Measurements from ENCODE around the gene TMEM62. TPM values are rescaled to one million over a fixed set of nuclear protein-coding genes. Genes with fewer than 3 reads are reported as not detected.

The TMEM62 gene
- total and polyA plus RNA-seq, 2 experiments from 2014 or later: 8.6 to 9.1 TPM

DNA sequence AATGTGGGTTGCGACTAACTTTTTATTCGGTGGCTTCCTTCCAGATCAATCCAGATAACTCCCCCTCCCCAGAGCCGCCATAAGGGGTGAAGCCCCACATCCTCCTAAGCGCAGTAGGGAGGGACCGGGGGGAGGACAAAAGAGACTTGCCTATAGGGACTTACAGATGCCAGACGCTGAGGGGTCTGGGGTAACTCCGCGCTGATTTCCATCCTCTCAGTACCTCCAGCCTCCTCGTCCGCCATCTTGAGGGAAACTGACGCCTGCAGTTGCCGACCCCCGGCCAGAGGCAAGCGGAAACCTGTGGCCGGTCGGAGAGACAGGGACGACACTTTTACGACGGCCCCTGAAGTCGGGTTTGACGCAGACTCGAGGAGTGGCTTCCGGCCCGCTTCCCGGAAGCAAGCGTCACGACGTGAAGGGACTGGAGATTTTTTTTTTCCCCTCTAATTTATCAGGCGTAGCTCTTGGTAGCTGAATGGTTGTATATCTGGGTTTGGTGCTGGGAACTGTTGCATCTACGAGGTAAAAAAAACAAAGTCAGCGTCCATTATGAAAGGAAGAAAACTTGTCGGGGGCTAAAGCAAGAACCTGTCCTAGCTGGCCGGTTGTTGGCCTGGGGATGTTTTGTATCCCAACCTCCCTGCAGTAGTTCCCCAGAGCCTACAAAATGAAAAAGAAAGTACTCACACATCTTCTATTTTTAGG lies 27.5 kb upstream of the TMEM62 start, which contains the start of gene UBR1:
Gene UBR1 (minus strand): TSS at position 261 of the 708 bp plus-strand sequence. CDS start 16 bp downstream, at position 245.
- TF ChIP-seq, protein P1, sequence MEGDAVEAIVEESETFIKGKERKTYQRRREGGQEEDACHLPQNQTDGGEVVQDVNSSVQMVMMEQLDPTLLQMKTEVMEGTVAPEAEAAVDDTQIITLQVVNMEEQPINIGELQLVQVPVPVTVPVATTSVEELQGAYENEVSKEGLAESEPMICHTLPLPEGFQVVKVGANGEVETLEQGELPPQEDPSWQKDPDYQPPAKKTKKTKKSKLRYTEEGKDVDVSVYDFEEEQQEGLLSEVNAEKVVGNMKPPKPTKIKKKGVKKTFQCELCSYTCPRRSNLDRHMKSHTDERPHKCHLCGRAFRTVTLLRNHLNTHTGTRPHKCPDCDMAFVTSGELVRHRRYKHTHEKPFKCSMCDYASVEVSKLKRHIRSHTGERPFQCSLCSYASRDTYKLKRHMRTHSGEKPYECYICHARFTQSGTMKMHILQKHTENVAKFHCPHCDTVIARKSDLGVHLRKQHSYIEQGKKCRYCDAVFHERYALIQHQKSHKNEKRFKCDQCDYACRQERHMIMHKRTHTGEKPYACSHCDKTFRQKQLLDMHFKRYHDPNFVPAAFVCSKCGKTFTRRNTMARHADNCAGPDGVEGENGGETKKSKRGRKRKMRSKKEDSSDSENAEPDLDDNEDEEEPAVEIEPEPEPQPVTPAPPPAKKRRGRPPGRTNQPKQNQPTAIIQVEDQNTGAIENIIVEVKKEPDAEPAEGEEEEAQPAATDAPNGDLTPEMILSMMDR (IDR thresholded peaks at IDR 0.05; ENCODE audit: low read depth, low read length): no peak
- Histone ChIP-seq H3K4me1 (ENCODE audit: low read depth) (peaks cover 13% of the 10 kb centered on the region), H3K9me3 (ENCODE audit: low read depth) (no peaks in the 10 kb centered on the region), H3K4me3 (peak within 1 kb of the TSS; percentile 75), H3K27me3 (peaks cover 25% of the 10 kb centered on the region), H3K27ac (peak within 1 kb of the TSS; percentile 70), H3K36me3 (no peaks in the 10 kb centered on the region)
- DNase-seq (ENCODE audit: low read depth in 1 of 2, low spot score in 1 of 2): peak; percentile 95 to 96

DNA sequence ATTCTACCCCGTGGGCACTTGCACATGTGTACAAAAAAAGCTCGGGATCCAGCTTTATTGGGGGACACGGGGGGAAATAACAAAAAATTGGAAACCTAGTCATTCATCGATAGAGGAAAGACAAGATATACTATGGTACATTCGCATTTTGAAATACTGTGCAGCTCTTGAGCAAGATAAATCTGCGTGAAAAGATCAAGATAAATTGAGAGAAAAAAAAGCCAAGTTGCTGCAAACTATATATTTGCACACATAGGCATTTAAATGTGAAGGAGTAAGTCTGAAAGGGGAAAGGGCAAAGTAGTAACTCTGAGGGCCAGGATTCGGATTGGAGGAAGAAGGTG lies 26.9 kb upstream of the TMEM62 start:
- H3K27ac ChIP-seq: peak overlapping the region; percentile 70
- DNase-seq (ENCODE audit: low read depth in 1 of 2, low spot score in 1 of 2): no peak
- peaks cover 13% of the 10 kb centered on the region for H3K4me1 ChIP-seq (ENCODE audit: low read depth)
- TF ChIP-seq, protein P1 (IDR thresholded peaks at IDR 0.05; ENCODE audit: low read depth, low read length): no peak
- H3K27me3 ChIP-seq: peaks cover 25% of the 10 kb centered on the region
- peak overlapping the region; percentile 75 for H3K4me3 ChIP-seq
- no peaks in the 10 kb centered on the region for H3K9me3 ChIP-seq (ENCODE audit: low read depth)
- H3K36me3 ChIP-seq: no peaks in the 10 kb centered on the region

DNA sequence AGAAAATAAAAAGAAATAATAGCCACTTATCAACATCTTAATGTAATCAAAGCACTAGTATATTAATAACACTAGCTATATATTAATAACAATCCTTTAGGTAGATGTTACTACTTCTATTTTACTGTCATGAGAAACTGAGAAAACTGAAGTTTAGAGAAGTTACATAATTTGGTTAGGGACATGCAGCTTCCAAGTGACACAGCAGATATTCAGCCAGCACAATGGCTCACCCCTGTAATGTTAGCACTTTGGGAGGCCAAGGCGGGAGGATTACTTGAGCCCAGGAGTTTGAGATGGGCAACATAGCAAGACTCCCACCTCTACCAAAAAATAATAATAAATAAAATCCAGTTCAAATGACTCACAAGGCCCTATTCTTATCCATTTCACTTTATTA lies 25.6 kb upstream of the TMEM62 start:
- no peak overlapping the region for H3K4me3 ChIP-seq
- H3K9me3 ChIP-seq (ENCODE audit: low read depth): no peaks in the 10 kb centered on the region
- no peak overlapping the region for H3K27ac ChIP-seq
- DNase-seq (ENCODE audit: low read depth in 1 of 2, low spot score in 1 of 2): no peak
- H3K27me3 ChIP-seq: peaks cover 25% of the 10 kb centered on the region
- H3K4me1 ChIP-seq (ENCODE audit: low read depth): peaks cover 13% of the 10 kb centered on the region
- H3K36me3 ChIP-seq: no peaks in the 10 kb centered on the region
- TF ChIP-seq, protein P1 (IDR thresholded peaks at IDR 0.05; ENCODE audit: low read depth, low read length): no peak

DNA sequence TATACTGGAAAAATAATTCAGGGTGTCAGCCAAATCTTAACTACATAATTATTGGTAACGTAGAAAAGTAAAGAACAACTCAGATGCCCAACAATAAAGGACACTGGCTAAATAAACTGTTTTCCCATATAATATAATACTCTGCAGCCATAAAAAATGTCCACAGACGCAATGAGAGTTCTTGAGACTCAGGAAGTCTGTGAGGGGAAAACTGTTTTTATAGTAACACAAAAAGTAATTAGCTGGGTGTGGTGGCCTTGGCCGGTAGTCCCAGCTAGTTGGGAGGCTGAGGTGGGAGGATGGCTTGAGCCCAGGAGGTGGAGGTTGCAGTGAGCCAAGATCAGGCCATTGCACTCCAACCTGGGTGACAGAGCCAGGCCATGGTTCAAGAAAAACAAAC lies 22.0 kb upstream of the TMEM62 start:
- H3K27me3 ChIP-seq: peaks cover 29% of the 10 kb centered on the region
- H3K4me1 ChIP-seq (ENCODE audit: low read depth): peaks cover 4% of the 10 kb centered on the region
- H3K36me3 ChIP-seq: no peaks in the 10 kb centered on the region
- TF ChIP-seq, protein P1 (IDR thresholded peaks at IDR 0.05; ENCODE audit: low read depth, low read length): no peak
- no peak for DNase-seq (ENCODE audit: low read depth in 1 of 2, low spot score in 1 of 2)
- H3K4me3 ChIP-seq: no peak overlapping the region
- H3K27ac ChIP-seq: no peak overlapping the region
- H3K9me3 ChIP-seq (ENCODE audit: low read depth): no peaks in the 10 kb centered on the region

DNA sequence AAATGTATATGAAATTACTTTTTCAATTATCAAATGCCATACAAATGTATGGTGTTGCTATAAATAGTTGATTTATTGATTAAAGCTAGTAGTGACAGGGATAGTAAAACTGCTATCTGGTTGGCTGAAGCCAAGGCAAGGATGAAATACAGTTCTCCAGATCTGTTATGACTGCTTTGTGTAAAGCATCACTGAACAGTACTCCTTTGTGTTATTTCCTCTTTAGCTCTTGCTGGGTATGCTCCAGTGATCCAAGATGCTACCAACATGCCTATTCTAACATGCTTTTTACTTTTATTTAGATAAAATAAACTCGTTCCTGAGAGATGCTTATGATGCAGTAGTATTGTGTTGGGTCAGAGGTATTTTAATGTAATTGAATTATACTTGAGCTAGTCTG lies 15.1 kb upstream of the TMEM62 start:
- H3K9me3 ChIP-seq (ENCODE audit: low read depth): no peaks in the 10 kb centered on the region

More for the DNA sequence above, 15.1 kb upstream of the TMEM62 start:
- Histone ChIP-seq H3K36me3 (no peaks in the 10 kb centered on the region), H3K4me3 (no peak overlapping the region), H3K27me3 (peaks cover 34% of the 10 kb centered on the region), H3K4me1 (ENCODE audit: low read depth) (no peaks in the 10 kb centered on the region), H3K27ac (no peak overlapping the region)
- TF ChIP-seq, protein P1 (IDR thresholded peaks at IDR 0.05; ENCODE audit: low read depth, low read length): no peak
- no peak for DNase-seq (ENCODE audit: low read depth in 1 of 2, low spot score in 1 of 2)
